HEK293T (cell line): ENCODE measurements around the gene ARHGAP22.

Source experiments
- BHLHE40 ChIP-seq: fragments of 450-650 bp; IDR thresholded peaks from 2 replicates; pipeline ENCODE4 v1.6.1; 2016; ENCODE audit warnings: mild to moderate bottlenecking, moderate library complexity, borderline replicate concordance
- CTBP1 ChIP-seq: fragments of 450-650 bp; IDR thresholded peaks from 2 replicates; pipeline ENCODE4 v1.6.1; 2016; ENCODE audit warnings: borderline replicate concordance
- FOXA1 ChIP-seq: fragments of 450-650 bp; IDR thresholded peaks from 2 replicates; pipeline ENCODE4 v1.6.1; 2016; ENCODE audit warnings: mild to moderate bottlenecking
- FOXK2 ChIP-seq: fragments of 450-650 bp; IDR thresholded peaks from 2 replicates; pipeline ENCODE4 v1.6.1; 2016; ENCODE audit warnings: mild to moderate bottlenecking
- FOXM1 ChIP-seq: fragments of 450-650 bp; IDR thresholded peaks from 2 replicates; pipeline ENCODE4 v1.6.1; 2017; ENCODE audit warnings: mild to moderate bottlenecking, borderline replicate concordance
- HDGF ChIP-seq: fragments of 450-650 bp; IDR thresholded peaks from 2 replicates; pipeline ENCODE4 v1.6.1; 2017; ENCODE audit warnings: antibody characterized with exemption, borderline replicate concordance
- L3MBTL2 ChIP-seq: fragments of 450-650 bp; conservative IDR thresholded peaks from 2 replicates; pipeline ENCODE4 v1.6.1; 2016; ENCODE audit warnings: mild to moderate bottlenecking
- LEF1 ChIP-seq: fragments of 450-650 bp; IDR thresholded peaks from 2 replicates; pipeline ENCODE4 v1.6.1; 2017; ENCODE audit warnings: mild to moderate bottlenecking, borderline replicate concordance
- NFRKB ChIP-seq: fragments of 450-650 bp; IDR thresholded peaks from 2 replicates; pipeline ENCODE4 v1.6.1; 2016; ENCODE audit warnings: mild to moderate bottlenecking, moderate library complexity
- SP1 ChIP-seq: fragments of 450-650 bp; IDR thresholded peaks from 2 replicates; pipeline ENCODE4 v1.6.1; 2017
- TARDBP ChIP-seq: fragments of 450-650 bp; IDR thresholded peaks from 2 replicates; pipeline ENCODE4 v1.6.1; 2016
- ZNF384 ChIP-seq: fragments of 450-650 bp; IDR thresholded peaks from 2 replicates; pipeline ENCODE4 v1.6.1; 2016
- TF ChIP-seq, protein P1 (sequence below): fragments of 450-650 bp; IDR thresholded peaks from 2 replicates; pipeline ENCODE4 v1.6.1; 2016

DNA sequence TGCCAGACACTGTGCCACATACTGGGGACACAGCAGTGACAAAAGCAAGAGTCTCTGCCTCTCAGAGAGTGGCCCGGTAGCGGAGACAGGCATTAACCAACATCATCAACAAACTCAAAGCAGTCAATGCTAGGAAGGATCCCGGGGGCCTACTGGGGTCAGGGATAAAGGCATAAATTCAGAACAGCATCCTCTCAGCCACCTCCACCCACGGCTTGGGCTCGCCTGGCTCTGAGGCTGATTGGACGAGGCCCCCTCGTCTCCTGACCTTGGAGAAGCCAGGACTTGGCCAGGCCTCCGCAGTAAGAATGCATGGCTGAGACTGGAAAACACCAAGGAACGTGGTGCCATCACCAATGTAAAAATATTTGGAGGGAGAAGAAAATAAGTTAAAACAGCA is 102.1 kb downstream of the ARHGAP22 start:
- TF ChIP-seq, protein P1, sequence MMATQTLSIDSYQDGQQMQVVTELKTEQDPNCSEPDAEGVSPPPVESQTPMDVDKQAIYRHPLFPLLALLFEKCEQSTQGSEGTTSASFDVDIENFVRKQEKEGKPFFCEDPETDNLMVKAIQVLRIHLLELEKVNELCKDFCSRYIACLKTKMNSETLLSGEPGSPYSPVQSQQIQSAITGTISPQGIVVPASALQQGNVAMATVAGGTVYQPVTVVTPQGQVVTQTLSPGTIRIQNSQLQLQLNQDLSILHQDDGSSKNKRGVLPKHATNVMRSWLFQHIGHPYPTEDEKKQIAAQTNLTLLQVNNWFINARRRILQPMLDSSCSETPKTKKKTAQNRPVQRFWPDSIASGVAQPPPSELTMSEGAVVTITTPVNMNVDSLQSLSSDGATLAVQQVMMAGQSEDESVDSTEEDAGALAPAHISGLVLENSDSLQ = no peak
- no peak for TF ChIP-seq HDGF
- TF ChIP-seq SP1 = no peak
- no peak for TF ChIP-seq FOXK2
- TF ChIP-seq ZNF384 = no peak
- no peak for TF ChIP-seq FOXA1
- TF ChIP-seq NFRKB = no peak
- TF ChIP-seq FOXM1 = no peak
- TF ChIP-seq TARDBP = no peak
- no peak for TF ChIP-seq CTBP1
- no peak for TF ChIP-seq L3MBTL2
- no peak for TF ChIP-seq BHLHE40
- TF ChIP-seq LEF1 = no peak
